SHP77 (cell line): ENCODE measurements around the gene RAB22A.
A peak's percentile ranks its signal among the peaks of the same experiment; 100 is the strongest.
"Not testable (repeated sequence)": the region's sequence is repeated elsewhere in the genome, so short reads cannot be mapped to it uniquely, and the experiment has no call there.

ENCODE experiments used
- DNase-seq, 2 experiments: peaks; one replicate each; lab custom pipeline; 2025; lab: John Stamatoyannopoulos, UW

Gene RAB22A

DNA sequence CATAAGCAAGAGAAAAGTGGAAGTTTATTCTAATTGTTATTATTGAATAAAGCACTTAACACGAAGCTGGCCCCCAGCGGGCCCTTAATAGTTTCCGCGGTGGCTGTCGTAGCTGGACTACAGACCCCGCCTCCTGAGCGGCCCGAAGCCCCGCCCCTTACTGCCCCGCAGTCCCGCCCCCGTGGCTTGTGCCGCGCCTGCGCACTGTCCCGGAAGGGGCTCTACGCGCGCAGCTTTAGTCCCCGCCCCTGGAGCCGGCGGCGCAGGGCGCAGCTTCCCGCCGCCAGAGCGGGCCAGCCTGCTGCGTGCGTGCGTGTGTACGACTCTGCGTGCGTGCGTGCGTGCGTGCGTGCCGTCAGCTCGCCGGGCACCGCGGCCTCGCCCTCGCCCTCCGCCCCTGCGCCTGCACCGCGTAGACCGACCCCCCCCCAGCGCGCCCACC is 79.4 kb downstream of the RAB22A start, which contains the start of gene VAPB:
VAPB (plus strand) TSS at position 348 of the 442 bp plus-strand sequence. CDS start 231 bp downstream, outside the sequence.
- peak; percentile 97 to 99 for DNase-seq

DNA sequence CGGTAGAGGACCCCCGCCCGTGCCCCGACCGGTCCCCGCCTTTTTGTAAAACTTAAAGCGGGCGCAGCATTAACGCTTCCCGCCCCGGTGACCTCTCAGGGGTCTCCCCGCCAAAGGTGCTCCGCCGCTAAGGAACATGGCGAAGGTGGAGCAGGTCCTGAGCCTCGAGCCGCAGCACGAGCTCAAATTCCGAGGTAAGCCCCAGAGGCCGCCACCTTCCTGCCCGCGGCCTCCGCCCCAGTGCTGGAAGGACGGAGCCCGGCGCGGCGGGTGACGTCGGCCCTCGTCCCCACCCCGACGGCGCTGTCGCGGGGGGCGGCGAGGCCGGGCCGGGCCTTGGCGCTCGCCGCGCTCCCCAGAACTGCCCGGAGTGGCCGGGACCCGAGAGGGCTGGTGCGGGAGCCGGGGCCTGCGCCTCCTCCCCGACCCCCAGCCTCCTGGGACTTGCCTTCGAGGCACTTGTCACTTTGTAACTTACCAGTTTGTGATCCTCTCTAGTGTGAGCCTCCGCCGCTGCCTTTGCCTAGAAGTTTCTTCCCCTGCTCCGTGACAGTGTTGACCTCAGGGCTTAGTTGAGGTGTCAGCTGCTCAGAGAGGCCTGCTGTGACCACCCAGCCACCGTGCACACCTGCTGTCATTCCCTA is 79.9 kb downstream of the RAB22A start:
- no peak for DNase-seq

DNA sequence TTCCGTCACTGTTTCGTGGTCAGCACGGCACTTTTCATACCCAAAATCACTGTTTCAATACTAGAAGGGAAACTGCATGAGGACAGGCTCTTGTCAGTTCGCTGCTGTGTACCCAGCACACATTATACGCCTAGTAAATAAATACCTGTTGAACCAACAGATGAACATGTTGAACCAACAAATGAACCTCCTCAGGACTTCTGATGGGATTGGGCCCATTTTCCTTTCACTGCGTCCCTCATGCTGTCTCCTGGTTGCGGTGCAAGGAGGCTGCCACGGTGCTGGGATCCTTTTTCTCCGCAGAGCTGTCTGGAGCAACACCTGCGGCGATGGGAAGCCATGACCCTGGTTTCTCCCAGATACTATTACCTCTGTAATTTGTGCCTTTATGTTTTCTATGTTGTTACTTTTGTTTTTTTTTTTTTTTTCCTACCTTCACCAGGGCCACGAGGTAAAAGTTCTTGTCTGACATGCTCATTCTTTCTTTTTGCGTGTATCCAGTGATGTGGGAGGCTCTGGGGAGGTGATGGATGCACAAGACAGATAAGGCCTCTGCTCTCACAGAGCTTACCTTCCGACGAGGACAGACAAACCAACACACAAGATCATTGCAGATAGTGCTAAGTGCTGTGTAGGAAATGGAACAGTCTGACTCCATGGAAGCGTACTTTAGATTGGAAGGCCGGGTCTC is 80.6 kb downstream of the RAB22A start:
- DNase-seq = no peak

DNA sequence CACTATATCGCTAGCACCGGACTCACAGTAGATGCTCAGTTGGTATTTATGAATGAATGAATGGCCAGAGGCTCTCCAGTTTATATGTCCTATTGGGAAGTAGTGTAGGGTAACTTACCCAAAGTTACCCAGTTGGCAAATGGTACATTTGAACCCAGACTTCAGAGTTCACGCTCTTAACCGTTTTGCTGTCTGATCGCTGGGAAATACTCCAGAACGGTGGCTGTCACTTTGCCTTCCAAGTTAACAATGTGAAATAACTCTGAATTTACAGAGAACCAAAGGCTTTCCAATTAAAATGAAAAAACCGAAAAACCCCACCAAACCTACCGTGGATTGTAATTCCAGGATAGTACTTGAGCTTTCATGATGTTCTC is 81.1 kb downstream of the RAB22A start:
- DNase-seq = no peak

- no peak for DNase-seq
These were observed 82.8 kb downstream of the RAB22A start for GRCh38 chr20:58392286-58392685.

DNA sequence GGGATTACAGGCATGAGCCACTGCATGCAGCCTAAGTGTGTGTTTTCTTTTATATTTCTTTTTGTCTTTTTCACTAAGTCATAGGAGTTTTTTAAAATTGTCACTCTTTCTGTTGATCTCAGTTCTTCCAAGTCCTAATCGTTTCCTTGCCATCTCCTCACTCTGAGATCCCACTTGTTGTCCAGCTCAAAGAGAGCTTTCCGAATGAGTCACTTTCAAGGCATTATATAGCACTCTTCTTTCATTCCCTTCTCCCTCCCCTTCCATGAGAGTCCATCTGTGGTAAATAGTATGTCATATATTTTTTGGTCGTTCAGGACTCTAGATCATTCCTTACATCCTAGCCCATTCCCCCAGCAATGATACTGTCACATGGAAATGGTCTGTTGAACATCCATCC is 83.8 kb downstream of the RAB22A start:
- no peak for DNase-seq

GRCh38 chr20:58394801-58395200 is 85.3 kb downstream of the RAB22A start:
- DNase-seq = no peak

DNA sequence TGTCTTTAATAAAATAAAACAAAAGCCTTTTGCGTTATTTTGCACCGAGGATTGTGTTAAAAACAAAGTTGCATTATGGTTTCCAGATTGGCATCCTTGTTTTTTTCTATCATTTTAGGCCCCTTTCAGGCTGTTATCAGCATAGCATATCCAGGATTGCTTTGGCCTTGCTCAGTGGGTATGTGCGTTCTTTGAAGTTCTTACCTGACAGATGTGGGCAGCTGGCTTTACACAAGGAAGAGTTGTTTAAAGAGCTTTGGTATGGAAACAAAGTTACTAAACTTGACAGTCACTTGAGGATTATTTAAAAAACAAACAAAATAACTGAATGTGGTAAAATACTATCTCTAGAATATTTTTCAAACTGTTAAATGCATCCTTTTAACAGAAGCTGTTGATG is 86.1 kb downstream of the RAB22A start:
- no peak for DNase-seq

- no peak for DNase-seq
These were observed 87.9 kb downstream of the RAB22A start for GRCh38 chr20:58397429-58397828.

DNA sequence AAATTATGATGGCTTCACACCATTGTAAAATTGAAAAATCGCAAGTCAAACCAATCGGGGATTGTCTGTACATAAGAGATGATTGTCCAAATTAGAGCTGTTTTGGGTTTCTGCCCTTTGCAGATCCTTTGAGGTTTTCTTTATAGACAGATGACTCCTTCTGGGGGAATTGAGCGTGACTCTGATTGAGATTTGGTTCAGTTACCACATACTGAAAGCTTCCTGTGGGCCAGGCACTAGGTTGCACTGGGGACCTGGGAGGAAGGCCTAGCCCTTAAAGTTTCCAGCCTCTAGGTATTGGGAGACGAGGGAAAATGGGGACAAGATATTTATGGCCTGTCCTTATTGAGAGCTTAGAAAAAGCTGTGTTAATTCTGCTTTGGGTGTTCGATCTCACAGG is 88.7 kb downstream of the RAB22A start:
- no peak for DNase-seq

GRCh38 chr20:58399926-58400325 is 90.4 kb downstream of the RAB22A start:
- no peak for DNase-seq

DNA sequence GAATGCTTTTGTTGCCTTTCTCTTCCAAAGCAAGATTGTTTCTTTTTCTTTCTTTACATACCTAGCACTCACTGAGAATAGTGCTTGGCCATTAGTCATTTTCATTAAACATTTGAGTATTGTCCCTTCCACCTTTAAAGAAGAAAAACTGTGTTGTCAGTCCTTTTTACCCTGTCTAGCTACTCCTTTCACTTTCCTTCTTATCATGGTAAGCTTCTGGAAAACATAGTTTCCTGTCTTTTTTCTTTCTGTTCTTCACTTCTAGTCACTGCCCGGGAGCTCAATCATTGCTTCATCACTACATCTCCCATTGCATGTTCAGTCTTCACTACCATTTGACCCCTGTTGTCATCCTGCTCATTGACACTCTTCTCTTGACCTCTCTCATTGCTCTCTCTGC is 91.6 kb downstream of the RAB22A start:
- DNase-seq = no peak

DNA sequence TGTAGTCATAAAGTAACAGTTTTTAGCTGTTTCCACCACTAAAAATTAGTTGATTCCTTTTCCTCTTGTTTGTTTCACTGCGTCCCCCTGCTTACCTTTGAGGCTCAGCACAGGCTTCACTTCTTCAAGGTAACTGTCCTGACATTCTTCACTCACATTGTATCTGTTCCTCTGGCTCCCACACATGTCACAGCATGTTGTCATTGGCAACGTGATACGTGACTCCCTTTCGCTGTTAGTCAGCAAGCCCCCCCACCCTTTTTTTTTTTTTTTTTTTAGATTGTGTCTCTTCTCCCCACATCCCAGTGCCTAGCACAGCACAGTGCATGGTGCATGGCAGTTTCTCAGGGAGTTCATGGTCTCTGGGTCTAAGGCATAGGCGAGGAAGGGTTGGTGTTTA is 92.8 kb downstream of the RAB22A start:
- no peak for DNase-seq

- DNase-seq = no peak
These were observed 93.3 kb downstream of the RAB22A start for GRCh38 chr20:58402827-58403226.

- DNase-seq = no peak
These were observed 93.8 kb downstream of the RAB22A start for GRCh38 chr20:58403272-58403671.

DNA sequence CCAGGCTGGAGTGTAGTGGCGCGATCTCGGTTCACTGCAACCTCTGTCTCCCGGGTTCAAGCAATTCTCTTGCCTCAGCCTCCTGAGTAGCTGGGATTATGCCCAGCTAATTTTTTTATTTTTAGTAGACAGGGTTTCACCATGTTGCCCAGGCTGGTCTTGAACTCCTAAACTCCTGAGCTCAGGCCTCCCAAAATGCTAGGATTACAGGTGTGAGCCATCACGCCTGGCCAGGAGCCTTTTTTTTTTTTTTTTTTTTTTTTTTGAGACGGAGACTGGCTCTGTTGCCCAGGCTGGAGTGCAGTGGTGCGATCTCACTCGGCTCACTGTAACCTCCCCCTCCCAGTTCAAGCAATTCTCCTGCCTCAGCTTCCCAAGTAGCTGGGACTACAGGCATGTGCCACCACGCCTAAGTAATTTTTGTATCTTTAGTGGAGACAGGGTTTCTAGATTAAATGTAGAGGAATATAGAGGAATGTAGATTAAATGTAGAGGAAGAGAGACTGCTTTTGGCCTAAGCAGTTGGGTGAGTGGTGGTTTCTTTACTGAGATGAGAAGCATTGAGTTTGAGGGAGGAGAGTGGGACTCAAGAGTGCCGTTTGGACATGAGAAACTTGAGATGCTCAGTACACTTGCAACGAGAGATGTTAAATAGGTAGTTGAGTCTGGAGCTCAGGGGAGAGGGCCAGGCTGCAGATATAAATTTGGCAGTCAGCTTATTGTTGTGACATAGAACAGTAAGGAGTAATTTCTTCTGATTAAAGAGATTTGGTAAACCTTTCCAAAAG is 96.2 kb downstream of the RAB22A start:
- DNase-seq = no peak

DNA sequence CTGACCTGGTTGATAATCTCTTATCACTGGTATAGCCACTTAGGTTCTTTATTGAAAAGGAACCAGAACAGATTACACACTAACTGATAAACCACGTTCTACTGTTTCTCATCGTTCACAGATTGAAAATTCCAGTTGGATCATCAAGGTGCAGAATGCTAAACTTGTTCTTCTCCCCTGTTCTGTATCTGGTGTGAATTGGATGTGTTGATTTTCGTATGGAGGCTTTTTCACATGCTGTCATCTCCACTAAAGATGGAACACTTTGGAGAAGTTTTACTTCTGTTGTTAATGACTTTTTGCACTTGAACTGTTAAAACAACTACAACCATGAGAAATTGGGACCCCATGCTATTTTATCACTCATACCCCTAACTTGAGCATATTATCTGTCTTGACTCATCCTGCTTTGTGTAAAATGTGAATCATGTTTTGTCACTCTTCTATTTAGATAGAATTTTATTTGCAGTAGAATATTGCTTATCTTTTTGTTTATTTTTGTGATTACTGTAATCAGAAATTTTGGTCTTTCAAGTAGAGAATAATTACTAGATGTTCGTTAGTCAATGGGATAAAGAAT is 97.0 kb downstream of the RAB22A start:
- DNase-seq = no peak

DNA sequence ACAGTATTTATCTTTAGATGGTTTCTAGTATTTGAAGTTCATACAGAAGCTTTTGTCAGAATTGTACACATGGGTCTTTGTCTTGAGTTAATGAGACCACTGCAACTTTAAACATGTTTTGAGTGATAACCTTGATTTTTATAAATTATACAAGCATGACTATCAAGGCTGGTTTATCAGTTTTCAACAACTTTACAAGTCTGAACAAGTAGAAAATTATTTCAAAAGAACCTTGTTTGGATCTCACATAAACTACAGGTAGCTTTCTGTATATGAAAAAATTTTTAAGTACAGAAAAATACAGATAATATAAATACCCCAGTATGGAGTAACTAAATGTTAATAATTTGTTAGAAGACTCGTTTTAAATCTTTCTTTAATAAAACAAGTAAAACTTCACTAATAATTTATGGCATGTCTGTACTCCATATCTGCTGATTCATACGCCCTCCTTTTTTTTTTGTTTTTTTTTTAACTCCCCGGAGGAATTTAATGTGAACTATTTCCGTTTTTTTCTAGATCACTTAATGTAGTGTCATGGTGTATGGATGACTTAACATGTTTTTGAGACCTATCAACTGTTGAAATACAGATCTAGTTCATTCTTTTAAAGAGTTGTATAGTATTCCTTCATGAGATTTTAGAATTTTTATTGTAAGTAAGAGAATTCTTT is 97.8 kb downstream of the RAB22A start:
- no peak for DNase-seq

GRCh38 chr20:58407966-58408557 is 98.5 kb downstream of the RAB22A start:
- no peak for DNase-seq

DNA sequence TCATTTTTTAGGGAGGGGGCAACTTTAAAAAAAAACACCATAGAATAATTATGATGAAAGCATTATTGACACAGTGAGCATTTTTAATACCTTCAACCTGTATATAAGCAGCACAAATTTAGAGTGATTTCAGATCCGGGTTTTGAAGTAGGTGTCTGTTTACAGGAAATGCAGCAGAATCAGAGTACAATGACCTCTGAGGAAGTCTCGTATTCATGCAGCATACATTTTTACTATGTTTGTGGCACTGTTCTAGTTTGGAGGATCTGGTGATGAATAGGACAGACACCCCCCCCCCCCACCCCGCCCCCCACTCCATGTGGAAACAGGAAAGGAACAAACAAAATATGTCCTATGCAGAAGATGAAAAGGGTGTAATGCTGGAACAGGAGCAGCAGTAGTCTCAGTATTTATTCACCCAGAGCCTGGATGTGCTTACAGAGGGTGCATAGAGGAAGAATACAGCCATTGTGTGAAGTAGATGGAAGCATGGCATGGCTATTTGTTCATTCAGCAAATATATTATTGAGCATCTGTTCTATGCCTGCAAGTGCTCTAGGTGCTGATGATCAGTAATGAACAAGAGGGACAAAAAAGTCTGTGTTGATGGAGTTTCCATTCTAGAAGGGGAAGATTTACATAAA is 99.2 kb downstream of the RAB22A start:
- no peak for DNase-seq

GRCh38 chr20:58414216-58414615 is 104.7 kb downstream of the RAB22A start:
- not testable (repeated sequence) for DNase-seq
